AG09319 (cell line): ENCODE results near the gene DHRSX.
"Not testable (repeated sequence)": the region's sequence is repeated elsewhere in the genome, so short reads cannot be mapped to it uniquely, and the experiment has no call there.

Experiments
- DNase-seq: peaks from one replicate; pipeline ENCODE4 v3.0.0-alpha.2; 2010; ENCODE audit warnings: low read depth; ENCODE audit errors: extremely low read depth
- TF ChIP-seq, protein P1 (sequence below): IDR thresholded peaks from 2 replicates; pipeline ENCODE4 v1.5.1; 2011; ENCODE audit warnings: low read depth, mild to moderate bottlenecking, inconsistent platforms, low read length, moderate library complexity

DHRSX gene

DNA sequence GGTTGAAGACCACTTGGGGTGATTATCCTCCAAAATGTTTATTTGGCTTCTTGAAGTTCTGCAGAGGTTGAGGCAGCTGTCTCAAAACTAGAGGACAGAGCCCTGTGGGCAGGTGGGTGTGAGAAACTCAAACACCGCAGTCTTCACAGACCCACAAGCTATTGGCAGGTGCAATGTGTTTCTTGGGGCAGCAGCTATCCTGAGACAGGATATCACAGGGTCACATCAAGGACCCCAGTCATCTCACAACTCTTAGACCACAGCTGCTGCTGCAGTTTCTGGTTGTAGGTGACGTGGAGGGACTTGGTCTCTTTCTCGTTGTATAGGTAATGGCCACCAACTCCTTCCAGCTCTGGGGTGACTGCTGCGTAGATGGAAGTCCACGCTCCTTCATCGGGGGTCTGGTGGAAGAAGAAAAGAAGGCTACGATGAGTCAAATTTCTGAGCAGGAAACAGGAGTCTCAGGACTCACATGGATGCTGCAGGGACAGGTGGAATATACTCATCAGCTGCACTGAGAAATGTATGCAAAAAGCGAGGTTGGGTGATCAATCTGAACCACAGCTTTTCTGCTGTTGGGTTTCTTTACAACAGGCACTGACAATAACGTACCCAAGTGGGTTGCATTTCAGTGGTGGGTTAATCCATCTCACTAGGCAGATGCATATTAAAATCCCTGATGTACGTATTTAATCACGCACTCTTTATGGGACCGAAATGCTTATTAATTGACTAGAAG, 279.8 kb downstream of the DHRSX start:
- TF ChIP-seq, protein P1, sequence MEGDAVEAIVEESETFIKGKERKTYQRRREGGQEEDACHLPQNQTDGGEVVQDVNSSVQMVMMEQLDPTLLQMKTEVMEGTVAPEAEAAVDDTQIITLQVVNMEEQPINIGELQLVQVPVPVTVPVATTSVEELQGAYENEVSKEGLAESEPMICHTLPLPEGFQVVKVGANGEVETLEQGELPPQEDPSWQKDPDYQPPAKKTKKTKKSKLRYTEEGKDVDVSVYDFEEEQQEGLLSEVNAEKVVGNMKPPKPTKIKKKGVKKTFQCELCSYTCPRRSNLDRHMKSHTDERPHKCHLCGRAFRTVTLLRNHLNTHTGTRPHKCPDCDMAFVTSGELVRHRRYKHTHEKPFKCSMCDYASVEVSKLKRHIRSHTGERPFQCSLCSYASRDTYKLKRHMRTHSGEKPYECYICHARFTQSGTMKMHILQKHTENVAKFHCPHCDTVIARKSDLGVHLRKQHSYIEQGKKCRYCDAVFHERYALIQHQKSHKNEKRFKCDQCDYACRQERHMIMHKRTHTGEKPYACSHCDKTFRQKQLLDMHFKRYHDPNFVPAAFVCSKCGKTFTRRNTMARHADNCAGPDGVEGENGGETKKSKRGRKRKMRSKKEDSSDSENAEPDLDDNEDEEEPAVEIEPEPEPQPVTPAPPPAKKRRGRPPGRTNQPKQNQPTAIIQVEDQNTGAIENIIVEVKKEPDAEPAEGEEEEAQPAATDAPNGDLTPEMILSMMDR, result no peak
- DNase-seq, result no peak

DNA sequence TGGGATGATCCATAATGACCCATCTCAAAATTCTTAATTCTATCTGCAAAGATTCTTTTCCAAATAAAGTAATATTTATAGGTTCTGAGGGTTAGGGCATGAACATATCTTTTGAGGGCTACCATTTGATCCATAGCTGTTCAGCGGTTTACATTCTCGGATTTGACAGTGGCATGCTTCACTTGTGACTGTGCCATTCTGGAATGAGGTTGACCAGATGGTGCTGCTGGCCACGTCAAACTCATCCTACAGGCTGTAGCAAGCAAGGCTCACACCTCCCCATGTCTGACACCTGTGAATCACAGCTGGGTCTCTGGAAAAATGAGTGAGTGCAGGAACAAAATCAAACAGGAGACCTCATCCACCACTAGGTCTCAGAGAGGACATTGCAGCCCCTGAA, 280.5 kb downstream of the DHRSX start:
- DNase-seq, result no peak
- TF ChIP-seq, protein P1, result no peak

DNA sequence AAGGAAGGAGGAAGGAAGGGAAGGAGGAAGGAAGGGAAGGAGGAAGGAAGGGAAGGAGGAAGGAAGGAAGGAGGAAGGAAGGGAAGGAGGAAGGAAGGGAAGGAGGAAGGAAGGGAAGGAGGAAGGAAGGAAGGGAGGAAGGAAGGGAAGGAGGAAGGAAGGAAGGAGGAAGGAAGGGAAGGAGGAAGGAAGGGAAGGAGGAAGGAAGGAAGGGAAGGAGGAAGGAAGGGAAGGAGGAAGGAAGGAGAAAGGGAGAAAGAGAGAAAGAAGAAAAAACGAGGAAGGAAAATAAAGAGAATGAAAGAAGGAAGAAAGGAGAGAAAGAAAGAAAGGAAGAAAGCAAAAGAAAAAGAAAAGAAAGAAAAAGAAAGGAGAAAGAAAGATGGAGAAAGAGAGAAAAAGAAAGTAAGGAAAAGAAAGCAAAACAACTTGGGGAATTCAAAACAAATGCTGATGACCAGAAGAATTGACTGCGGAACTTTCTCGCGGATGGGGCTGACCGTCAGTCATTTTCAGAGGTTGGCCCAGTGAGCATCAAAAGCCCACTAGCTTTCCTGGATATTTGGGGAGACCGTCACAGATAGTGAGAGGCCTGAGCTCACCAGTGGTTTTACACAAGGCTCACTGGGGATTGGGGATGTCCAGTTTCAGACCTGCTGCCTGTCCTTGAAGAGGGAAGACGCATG, 286.5 kb downstream of the DHRSX start:
- DNase-seq, result not testable (repeated sequence)

DNA sequence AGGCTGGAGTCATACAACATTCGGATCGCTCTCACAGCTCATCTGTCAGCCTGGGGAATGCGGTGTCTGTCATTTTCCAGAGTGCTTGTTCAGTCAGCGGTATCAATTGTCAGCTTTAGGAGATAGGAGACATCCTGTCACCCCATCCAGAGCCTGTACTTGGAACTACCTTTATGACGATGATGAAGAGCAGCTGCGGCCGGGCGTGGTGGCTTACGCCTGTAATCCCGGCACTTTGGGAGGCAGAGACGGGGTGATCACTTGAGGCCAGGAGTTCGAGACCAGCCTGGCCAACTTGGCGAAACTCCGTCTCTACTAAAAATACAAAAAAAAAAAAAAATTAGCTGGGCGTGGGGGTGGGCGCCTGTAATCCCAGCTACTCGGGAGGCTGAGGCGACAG, 289.1 kb downstream of the DHRSX start:
- not testable (repeated sequence) for DNase-seq

DNA sequence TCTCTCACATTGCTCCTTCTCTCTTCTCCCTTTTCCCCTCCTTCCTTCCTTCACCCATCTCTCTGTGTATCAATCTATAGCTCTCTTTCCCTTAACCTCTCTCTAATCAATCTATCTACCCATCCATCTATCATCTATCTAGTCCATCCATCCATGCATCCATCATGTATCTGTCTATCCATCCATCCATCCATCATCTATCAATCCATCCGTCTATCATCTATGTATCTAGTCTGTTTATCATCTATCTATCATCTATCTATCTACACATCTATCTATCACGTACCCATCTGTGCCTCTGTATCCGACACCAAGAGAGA, 307.5 kb downstream of the DHRSX start:
- DNase-seq, result no peak
- TF ChIP-seq, protein P1, result no peak

DNA sequence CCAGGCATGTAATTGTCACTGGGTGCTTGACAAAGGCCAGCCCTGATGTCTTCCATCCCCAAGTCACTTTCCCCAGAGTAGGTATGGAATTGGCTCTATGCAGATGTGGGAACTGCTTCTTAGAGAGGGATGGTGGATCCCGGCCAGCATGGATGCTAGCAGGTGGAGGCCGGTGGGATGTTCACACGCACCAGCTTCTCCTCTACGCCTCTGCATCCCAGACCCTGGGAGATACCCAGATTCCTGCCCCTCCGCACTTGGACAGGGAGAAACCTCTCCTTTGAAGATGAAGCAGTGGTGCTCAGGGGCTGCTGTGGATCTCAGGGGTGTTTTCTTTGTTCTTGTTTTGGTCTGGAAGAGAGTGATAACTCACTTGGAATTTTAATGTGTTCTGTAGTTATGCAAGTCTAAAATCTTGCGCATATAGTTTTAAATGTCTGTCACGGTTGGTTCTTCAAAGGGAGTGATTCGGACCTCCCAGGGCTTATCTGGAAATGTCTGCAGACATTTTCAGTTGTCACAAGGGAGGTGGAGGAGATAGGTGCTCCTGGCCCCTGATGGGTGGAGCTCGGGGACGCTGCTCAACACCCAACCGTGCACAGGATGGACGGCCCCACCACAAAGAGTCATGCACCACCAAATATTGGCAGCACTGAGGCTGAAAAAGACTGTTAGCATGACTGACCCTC, 308.0 kb downstream of the DHRSX start:
- TF ChIP-seq, protein P1, result no peak
- DNase-seq, result no peak

DNA sequence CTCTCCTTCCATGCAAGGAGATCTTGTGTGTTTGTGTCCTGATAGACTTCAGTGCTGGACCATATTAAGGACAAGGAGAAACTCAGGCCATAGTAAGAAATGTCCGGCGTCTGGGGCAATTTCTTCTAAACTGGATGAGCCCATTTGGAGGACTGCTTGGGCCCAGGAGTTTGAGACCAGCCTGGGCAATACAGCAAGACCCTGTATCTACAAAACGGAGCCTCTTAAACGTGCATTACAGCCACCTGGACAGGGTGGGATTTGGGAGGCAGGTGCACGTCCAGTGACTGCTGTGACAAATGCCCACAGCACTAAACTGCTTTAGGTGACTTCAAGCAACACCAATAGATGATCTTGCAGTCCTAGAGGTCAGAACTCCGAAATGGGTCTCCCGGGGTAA, 311.9 kb downstream of the DHRSX start:
- no peak for DNase-seq
- TF ChIP-seq, protein P1, result no peak

DNA sequence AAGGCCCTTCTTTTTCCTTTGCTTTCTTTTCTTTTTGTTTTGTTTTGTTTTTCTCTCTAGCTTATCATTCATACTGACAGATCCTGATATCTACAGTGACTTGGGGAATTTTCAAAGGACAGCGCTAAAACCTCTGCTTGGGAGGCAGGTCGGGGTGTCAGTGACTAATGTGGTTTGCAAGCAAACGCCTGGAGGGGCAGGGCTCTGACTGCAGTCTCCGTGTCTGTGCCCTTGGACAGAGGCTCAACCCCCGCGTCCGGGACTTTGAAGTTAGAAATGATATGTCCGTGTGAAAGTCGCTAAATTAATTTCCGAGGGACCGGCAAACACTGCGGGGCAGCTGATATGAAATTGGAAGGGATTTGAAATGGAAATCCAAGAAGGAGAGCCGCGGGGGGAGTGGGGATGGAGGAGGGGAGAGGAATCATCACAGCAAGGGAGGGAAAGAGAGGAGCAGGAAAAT, 312.4 kb downstream of the DHRSX start:
- no peak for DNase-seq
- TF ChIP-seq, protein P1, result no peak
